ENCODE data around the gene LNPK.

GRCh38 chr2:175950512-175950911, 51.6 kb downstream of the LNPK start:
- TF ChIP-seq EZH2phosphoT487 (IDR thresholded peaks at IDR 0.05) = no peak
- no peak for TF ChIP-seq CTCF (IDR thresholded peaks at IDR 0.05)
- TF ChIP-seq EZH2 (IDR thresholded peaks at IDR 0.05) = no peak
